Tibial nerve (tissue), 4 donors: Measurements from ENCODE around the gene MATK. TPM values are rescaled to one million over a fixed set of nuclear protein-coding genes. Genes with fewer than 3 reads are reported as not detected.

Experiments
- DNase-seq, 2 donors: peaks; one replicate each; pipeline ENCODE4 v3.0.0-alpha.2; 2019; ENCODE audit warnings: low spot score in 2 of 2
- H3K27ac ChIP-seq, 4 donors: fragments of 200-600 bp; sonication (generic) in 3 of 4; one replicate each; pipeline ENCODE4 v1.5.1; 2017 to 2019; ENCODE audit warnings: mild to moderate bottlenecking in 1 of 4
- H3K27me3 ChIP-seq, 2 donors: fragments of 200-600 bp; sonication (generic) in 1 of 2; one replicate each; pipeline versions ENCODE4 v1.5.1 to v1.6.0; 2017 to 2019
- H3K36me3 ChIP-seq, 3 donors: fragments of 200-600 bp; sonication (generic); one replicate each; pipeline ENCODE4 v1.5.1; 2018 to 2019
- H3K4me1 ChIP-seq, 4 donors: fragments of 200-600 bp; sonication (generic) in 3 of 4; one replicate each; pipeline ENCODE4 v1.5.1; 2017 to 2019
- H3K4me3 ChIP-seq, 4 donors: fragments of 200-600 bp; sonication (generic) in 3 of 4; one replicate each; pipeline ENCODE4 v1.5.1; 2017 to 2019; ENCODE audit warnings: mild to moderate bottlenecking in 1 of 4, moderate library complexity in 1 of 4
- H3K9me3 ChIP-seq, 4 donors: fragments of 200-600 bp; sonication (generic) in 3 of 4; one replicate each; pipeline ENCODE4 v1.5.1; 2017 to 2019
- EP300 ChIP-seq, 2 donors: sonication (generic); formaldehyde crosslinking; IDR thresholded peaks; one replicate each; pipeline ENCODE4 v1.6.1; 2017; ENCODE audit warnings: antibody characterized with exemption in 2 of 2, mild to moderate bottlenecking in 1 of 2
- POLR2A ChIP-seq, 2 donors: fragments of 450-650 bp; IDR thresholded peaks; one replicate each; pipeline ENCODE4 v1.6.1; 2017; ENCODE audit warnings: antibody characterized with exemption in 2 of 2, mild to moderate bottlenecking in 2 of 2, moderate library complexity in 2 of 2
- WGBS, 2 donors: methylation state at CpG; one replicate each; pipeline ENCODE4 v1.1.5; 2018; 5-methylcytosine and 5-hydroxymethylcytosine counted together
- total RNA-seq, 4 donors: library from RNA; depleted of rRNA; stranded (reverse); fragments of >200 nt; gene quantifications; one replicate each; pipeline ENCODE4 v1.1.0, GENCODE V29; 2016
- TF ChIP-seq, protein P1 (sequence below), 5 experiments: fragments of 200-600 bp in 3 of 5; fragments of 450-650 bp in 2 of 5; sonication (generic) in 3 of 5; IDR thresholded peaks; one replicate each; pipeline ENCODE4 v1.5.1; 2016 to 2019; ENCODE audit warnings: antibody characterized with exemption in 5 of 5, mild to moderate bottlenecking in 3 of 5, moderate library complexity in 2 of 5

The MATK gene
- total RNA-seq, 4 donors from 2014 or later: 0.78 to 2.9 (median 2.1) TPM

DNA sequence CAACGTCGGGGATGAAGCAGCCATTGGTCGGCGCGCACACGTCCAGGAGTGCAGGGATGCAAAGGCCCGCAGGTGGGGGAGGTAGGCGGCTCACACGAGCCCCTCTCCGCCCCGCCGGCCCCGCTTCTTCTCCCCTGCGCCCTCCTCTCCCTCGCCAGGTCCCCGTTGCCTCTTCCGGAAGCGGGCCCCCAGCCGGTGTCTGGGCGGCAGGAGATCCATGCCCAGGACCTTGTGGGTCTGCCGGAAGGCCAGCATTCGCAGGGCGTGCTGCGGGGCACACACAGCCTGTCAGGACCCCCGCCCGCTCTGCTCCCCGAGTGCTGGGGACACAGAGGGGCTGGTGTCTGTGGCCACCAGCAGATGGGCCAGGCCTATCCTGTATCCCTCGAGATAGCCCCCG lies 19.7 kb upstream of the MATK start:
- Histone ChIP-seq H3K27ac (no peak overlapping the region), H3K27me3 (peaks cover 0 to 53% of the 10 kb centered on the region in 2 donors), H3K4me3 (no peak overlapping the region), H3K36me3 (no peaks in the 10 kb centered on the region), H3K4me1 (peaks cover 0 to 13% (median 3%) of the 10 kb centered on the region in 4 donors), H3K9me3 (no peaks in the 10 kb centered on the region)
- DNase-seq: no peak
- TF ChIP-seq, protein P1, sequence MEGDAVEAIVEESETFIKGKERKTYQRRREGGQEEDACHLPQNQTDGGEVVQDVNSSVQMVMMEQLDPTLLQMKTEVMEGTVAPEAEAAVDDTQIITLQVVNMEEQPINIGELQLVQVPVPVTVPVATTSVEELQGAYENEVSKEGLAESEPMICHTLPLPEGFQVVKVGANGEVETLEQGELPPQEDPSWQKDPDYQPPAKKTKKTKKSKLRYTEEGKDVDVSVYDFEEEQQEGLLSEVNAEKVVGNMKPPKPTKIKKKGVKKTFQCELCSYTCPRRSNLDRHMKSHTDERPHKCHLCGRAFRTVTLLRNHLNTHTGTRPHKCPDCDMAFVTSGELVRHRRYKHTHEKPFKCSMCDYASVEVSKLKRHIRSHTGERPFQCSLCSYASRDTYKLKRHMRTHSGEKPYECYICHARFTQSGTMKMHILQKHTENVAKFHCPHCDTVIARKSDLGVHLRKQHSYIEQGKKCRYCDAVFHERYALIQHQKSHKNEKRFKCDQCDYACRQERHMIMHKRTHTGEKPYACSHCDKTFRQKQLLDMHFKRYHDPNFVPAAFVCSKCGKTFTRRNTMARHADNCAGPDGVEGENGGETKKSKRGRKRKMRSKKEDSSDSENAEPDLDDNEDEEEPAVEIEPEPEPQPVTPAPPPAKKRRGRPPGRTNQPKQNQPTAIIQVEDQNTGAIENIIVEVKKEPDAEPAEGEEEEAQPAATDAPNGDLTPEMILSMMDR (IDR thresholded peaks at IDR 0.05): no peak
- TF ChIP-seq POLR2A (IDR thresholded peaks at IDR 0.05) (no peak), EP300 (IDR thresholded peaks at IDR 0.05) (no peak)
- 87 to 92% methylated on average over 18 to 29 of the region's 29 CpGs for WGBS, 2 donors

DNA sequence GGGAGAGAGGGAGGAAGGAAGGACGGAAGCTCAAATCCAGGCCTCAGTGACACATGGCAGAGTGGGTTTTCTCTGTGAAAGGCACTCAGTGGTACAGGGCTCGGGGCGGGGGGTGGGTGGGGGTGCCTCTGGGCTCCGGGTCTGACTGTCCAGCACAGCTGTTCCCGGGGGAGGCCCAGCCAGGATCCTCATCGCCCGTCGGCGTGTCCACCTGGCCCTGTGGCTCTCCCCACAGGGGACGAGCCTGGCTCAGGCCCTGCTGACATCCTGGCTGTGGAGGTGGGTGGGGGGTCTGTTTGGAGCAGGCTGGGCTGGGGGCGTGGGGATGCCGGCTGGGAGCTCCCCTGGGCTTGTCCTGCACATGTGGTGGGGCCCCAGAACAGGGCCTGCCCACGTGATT lies 18.2 kb upstream of the MATK start:
- no peak for DNase-seq
- no peaks in the 10 kb centered on the region for H3K9me3 ChIP-seq
- peaks cover 0 to 13% (median 3%) of the 10 kb centered on the region in 4 donors for H3K4me1 ChIP-seq
- H3K4me3 ChIP-seq: no peak overlapping the region
- no peaks in the 10 kb centered on the region for H3K36me3 ChIP-seq
- no peak for TF ChIP-seq EP300 (IDR thresholded peaks at IDR 0.05)
- TF ChIP-seq POLR2A (IDR thresholded peaks at IDR 0.05): no peak
- TF ChIP-seq, protein P1 (IDR thresholded peaks at IDR 0.05): no peak
- H3K27ac ChIP-seq: no peak overlapping the region
- WGBS, 2 donors: 41 to 72% methylated on average over 10 to 13 of the region's 13 CpGs
- H3K27me3 ChIP-seq: peaks cover 0 to 64% of the 10 kb centered on the region in 2 donors

- Histone ChIP-seq H3K4me1 (peaks cover 0 to 13% (median 3%) of the 10 kb centered on the region in 4 donors), H3K36me3 (no peaks in the 10 kb centered on the region), H3K27ac (no peak overlapping the region), H3K9me3 (no peaks in the 10 kb centered on the region), H3K4me3 (no peak overlapping the region), H3K27me3 (peaks cover 0 to 68% of the 10 kb centered on the region in 2 donors)
- WGBS, 2 donors: 68 to 76% methylated on average over 9 to 10 of the region's 10 CpGs
- TF ChIP-seq, protein P1 (IDR thresholded peaks at IDR 0.05): no peak
- TF ChIP-seq POLR2A (IDR thresholded peaks at IDR 0.05) (no peak), EP300 (IDR thresholded peaks at IDR 0.05) (no peak)
- DNase-seq: no peak
Measured at GRCh38 chr19:3803986-3804385, 17.8 kb upstream of the MATK start.

GRCh38 chr19:3803114-3803888 lies 17.1 kb upstream of the MATK start:
- DNase-seq: no peak
- H3K4me3 ChIP-seq: no peak overlapping the region

More at GRCh38 chr19:3803114-3803888, 17.1 kb upstream of the MATK start:
- Histone ChIP-seq H3K36me3 (no peaks in the 10 kb centered on the region), H3K27ac (no peak overlapping the region), H3K4me1 (peaks cover 0 to 13% (median 3%) of the 10 kb centered on the region in 4 donors), H3K9me3 (no peaks in the 10 kb centered on the region), H3K27me3 (peaks cover 0 to 74% of the 10 kb centered on the region in 2 donors)
- WGBS, 2 donors: 74 to 76% methylated on average over 20 to 21 of the region's 24 CpGs
- TF ChIP-seq, protein P1 (IDR thresholded peaks at IDR 0.05): no peak
- TF ChIP-seq POLR2A (IDR thresholded peaks at IDR 0.05) (no peak), EP300 (IDR thresholded peaks at IDR 0.05) (no peak)
